MM.1S (cell line): ENCODE results near the gene RPL35A.

Experiments
- DNase-seq: peaks from one replicate; pipeline ENCODE4 v3.0.0-alpha.2; 2015
- H2AFZ ChIP-seq: fragments of 300-600 bp; sonication (generic); 2 replicates; pipeline ENCODE4 v1.6.0; 2016; ENCODE audit warnings: antibody characterized with exemption, low read length
- H3F3A ChIP-seq: fragments of 300-600 bp; sonication (generic); 2 replicates; pipeline ENCODE4 v1.6.1; 2016; ENCODE audit warnings: mild to moderate bottlenecking, antibody characterized with exemption, low read length, moderate library complexity, mixed read lengths; ENCODE audit not compliant: insufficient read depth
- H3K27ac ChIP-seq: fragments of 300-600 bp; sonication (generic); 2 replicates; pipeline ENCODE4 v1.5.1; 2016; ENCODE audit warnings: mild to moderate bottlenecking, low read length
- H3K27me3 ChIP-seq: fragments of 300-600 bp; sonication (generic); replicated peaks from 2 replicates; pipeline ENCODE4 v1.6.0; 2016; ENCODE audit warnings: low read length; ENCODE audit not compliant: insufficient read depth
- H3K36me3 ChIP-seq: fragments of 300-600 bp; sonication (generic); replicated peaks from 2 replicates; pipeline ENCODE4 v1.6.1; 2016; ENCODE audit warnings: mild to moderate bottlenecking, low read length, mixed read lengths; ENCODE audit not compliant: insufficient read depth
- H3K4me1 ChIP-seq: fragments of 300-600 bp; sonication (generic); 2 replicates; pipeline ENCODE4 v1.6.1; 2016; ENCODE audit warnings: low read length, mixed read lengths
- H3K4me2 ChIP-seq: fragments of 300-600 bp; sonication (generic); 2 replicates; pipeline ENCODE4 v1.6.0; 2016; ENCODE audit warnings: low read depth, low read length
- H3K4me3 ChIP-seq: fragments of 300-600 bp; sonication (generic); 2 replicates; pipeline ENCODE4 v1.5.1; 2016; ENCODE audit warnings: low read length, mixed read lengths
- H3K79me2 ChIP-seq: fragments of 300-600 bp; sonication (generic); 2 replicates; pipeline ENCODE4 v1.6.1; 2016; ENCODE audit warnings: mixed run types, low read length, mixed read lengths
- H3K9ac ChIP-seq: fragments of 300-600 bp; sonication (generic); 2 replicates; pipeline ENCODE4 v1.6.1; 2016; ENCODE audit warnings: low read length, mixed read lengths
- H3K9me2 ChIP-seq: fragments of 300-600 bp; sonication (generic); replicated peaks from 2 replicates; pipeline ENCODE4 v1.6.1; 2016; ENCODE audit warnings: mild to moderate bottlenecking, low read length, mixed read lengths; ENCODE audit not compliant: insufficient read depth
- H3K9me3 ChIP-seq: fragments of 300-600 bp; sonication (generic); replicated peaks from 2 replicates; pipeline ENCODE4 v1.6.1; 2016; ENCODE audit warnings: mild to moderate bottlenecking, low read length, mixed read lengths; ENCODE audit not compliant: insufficient read depth
- H4K20me1 ChIP-seq: fragments of 300-600 bp; sonication (generic); 2 replicates; pipeline ENCODE4 v1.6.1; 2016; ENCODE audit warnings: mild to moderate bottlenecking, low read length, moderate library complexity, mixed read lengths; ENCODE audit not compliant: insufficient read depth
- EZH2 ChIP-seq: fragments of 300-600 bp; sonication (generic); optimal IDR thresholded peaks from 2 replicates; pipeline ENCODE3; 2017; ENCODE audit warnings: low read depth, mild to moderate bottlenecking, antibody characterized with exemption, low read length, mixed read lengths
- EZH2phosphoT487 ChIP-seq: fragments of 300-600 bp; sonication (generic); IDR thresholded peaks from 2 replicates; pipeline ENCODE4 v1.6.1; 2018; ENCODE audit warnings: antibody characterized with exemption, low read length
- TF ChIP-seq, protein P1 (sequence below): fragments of 300-600 bp; sonication (generic); IDR thresholded peaks from 2 replicates; pipeline ENCODE4 v1.5.1; 2016; ENCODE audit warnings: antibody characterized with exemption, low read length, mixed read lengths

RPL35A gene

DNA sequence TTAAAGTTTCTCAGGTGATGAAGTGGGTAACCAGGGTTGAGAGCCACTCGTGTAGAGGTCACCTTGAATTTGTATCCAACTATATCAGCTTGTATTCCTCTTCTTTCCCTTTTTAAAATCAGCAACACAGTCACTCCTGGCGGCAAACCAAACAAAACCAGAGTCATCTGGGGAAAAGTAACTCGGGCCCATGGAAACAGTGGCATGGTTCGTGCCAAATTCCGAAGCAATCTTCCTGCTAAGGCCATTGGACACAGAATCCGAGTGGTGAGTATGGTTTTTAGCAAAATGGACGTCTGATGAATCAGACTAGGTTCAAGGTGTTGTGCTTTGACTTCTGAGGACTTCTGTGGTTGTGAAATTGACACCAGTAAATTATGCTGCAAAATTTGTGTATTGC, 3.9 kb downstream of the RPL35A start:
- H3K4me3 ChIP-seq: no peak overlapping the region
- no peak for TF ChIP-seq EZH2
- no peak for TF ChIP-seq EZH2phosphoT487
- TF ChIP-seq, protein P1, sequence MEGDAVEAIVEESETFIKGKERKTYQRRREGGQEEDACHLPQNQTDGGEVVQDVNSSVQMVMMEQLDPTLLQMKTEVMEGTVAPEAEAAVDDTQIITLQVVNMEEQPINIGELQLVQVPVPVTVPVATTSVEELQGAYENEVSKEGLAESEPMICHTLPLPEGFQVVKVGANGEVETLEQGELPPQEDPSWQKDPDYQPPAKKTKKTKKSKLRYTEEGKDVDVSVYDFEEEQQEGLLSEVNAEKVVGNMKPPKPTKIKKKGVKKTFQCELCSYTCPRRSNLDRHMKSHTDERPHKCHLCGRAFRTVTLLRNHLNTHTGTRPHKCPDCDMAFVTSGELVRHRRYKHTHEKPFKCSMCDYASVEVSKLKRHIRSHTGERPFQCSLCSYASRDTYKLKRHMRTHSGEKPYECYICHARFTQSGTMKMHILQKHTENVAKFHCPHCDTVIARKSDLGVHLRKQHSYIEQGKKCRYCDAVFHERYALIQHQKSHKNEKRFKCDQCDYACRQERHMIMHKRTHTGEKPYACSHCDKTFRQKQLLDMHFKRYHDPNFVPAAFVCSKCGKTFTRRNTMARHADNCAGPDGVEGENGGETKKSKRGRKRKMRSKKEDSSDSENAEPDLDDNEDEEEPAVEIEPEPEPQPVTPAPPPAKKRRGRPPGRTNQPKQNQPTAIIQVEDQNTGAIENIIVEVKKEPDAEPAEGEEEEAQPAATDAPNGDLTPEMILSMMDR: no peak
- H3K9ac ChIP-seq: no peak overlapping the region
- no peaks in the 10 kb centered on the region for H3K27me3 ChIP-seq
- no peak overlapping the region for H3K4me2 ChIP-seq
- H3K36me3 ChIP-seq: peaks cover 46% of the 10 kb centered on the region
- peaks cover 12% of the 10 kb centered on the region; the same call in 1 of the 2 replicates for H4K20me1 ChIP-seq
- no peak overlapping the region for H3K27ac ChIP-seq
- no peak overlapping the region for H2AFZ ChIP-seq
- peaks cover 81% of the 10 kb centered on the region for H3F3A ChIP-seq
- peaks cover 50% of the 10 kb centered on the region for H3K79me2 ChIP-seq
- peaks cover 11% of the 10 kb centered on the region for H3K4me1 ChIP-seq
- no peak for DNase-seq
- no peaks in the 10 kb centered on the region for H3K9me3 ChIP-seq
- no peaks in the 10 kb centered on the region for H3K9me2 ChIP-seq

GRCh38 chr3:197955892-197956477, 6.0 kb downstream of the RPL35A start:
- DNase-seq: no peak
- no peak overlapping the region for H2AFZ ChIP-seq
- no peak overlapping the region for H3K4me3 ChIP-seq
- no peak overlapping the region for H3K4me2 ChIP-seq
- no peak for TF ChIP-seq EZH2phosphoT487
- TF ChIP-seq, protein P1: no peak
- no peak for TF ChIP-seq EZH2
- peaks cover 78% of the 10 kb centered on the region for H3F3A ChIP-seq
- peaks cover 12% of the 10 kb centered on the region; the same call in 1 of the 2 replicates for H4K20me1 ChIP-seq
- peaks cover 40% of the 10 kb centered on the region for H3K79me2 ChIP-seq
- no peaks in the 10 kb centered on the region for H3K27me3 ChIP-seq
- peaks cover 20% of the 10 kb centered on the region for H3K4me1 ChIP-seq
- H3K9me3 ChIP-seq: no peaks in the 10 kb centered on the region
- H3K9me2 ChIP-seq: no peaks in the 10 kb centered on the region
- H3K36me3 ChIP-seq: peaks cover 44% of the 10 kb centered on the region
- no peak overlapping the region for H3K27ac ChIP-seq
- H3K9ac ChIP-seq: no peak overlapping the region

DNA sequence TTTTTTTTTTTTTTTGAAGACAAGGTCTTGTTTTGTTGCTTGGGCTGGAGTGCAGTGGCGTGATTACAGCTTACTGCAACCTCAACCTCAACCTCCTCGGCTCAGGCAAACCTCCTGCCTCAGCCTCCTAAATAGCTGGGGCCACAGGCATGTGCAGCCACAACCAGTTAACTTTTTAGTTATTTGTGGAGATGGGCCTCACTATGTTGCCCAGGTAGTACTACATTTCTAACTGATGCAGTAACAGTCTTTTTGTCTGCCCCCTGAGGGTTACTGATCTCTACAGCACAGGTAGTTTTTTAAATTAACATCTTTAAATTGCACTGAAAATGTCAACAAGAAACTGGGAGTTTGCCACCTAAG, 6.6 kb downstream of the RPL35A start:
- Histone ChIP-seq H3K9me3 (no peaks in the 10 kb centered on the region), H3K4me3 (no peak overlapping the region), H3F3A (peaks cover 72% of the 10 kb centered on the region), H3K27ac (no peak overlapping the region), H3K4me2 (no peak overlapping the region), H3K27me3 (no peaks in the 10 kb centered on the region), H3K4me1 (peaks cover 19% of the 10 kb centered on the region), H3K36me3 (peaks cover 37% of the 10 kb centered on the region), H3K9me2 (no peaks in the 10 kb centered on the region), H2AFZ (no peak overlapping the region), H3K9ac (no peak overlapping the region), H3K79me2 (peaks cover 34% of the 10 kb centered on the region), H4K20me1 (peaks cover 12% of the 10 kb centered on the region; the same call in 1 of the 2 replicates)
- DNase-seq: no peak
- TF ChIP-seq, protein P1: no peak
- TF ChIP-seq EZH2phosphoT487 (no peak), EZH2 (no peak)
